ENCODE data around the gene CAST.

CAST gene

GRCh38 chr5:96781031-96781971 lies 119.1 kb downstream of the CAST start:
- peaks cover 14% of the 10 kb centered on the region; the same call in 1 of the 2 replicates for H3K36me3 ChIP-seq (ENCODE audit: low read length)
- TF ChIP-seq EZH2phosphoT487 (conservative IDR thresholded peaks at IDR 0.05; ENCODE audit: low read length) (no peak), CTCF (IDR thresholded peaks at IDR 0.05; ENCODE audit: insufficient read depth, low read length, poor library complexity, severe bottlenecking) (no peak)
- no peaks in the 10 kb centered on the region for H4K20me1 ChIP-seq (ENCODE audit: low read depth, low read length)
- no peak overlapping the region for H3K27ac ChIP-seq (ENCODE audit: low read depth, low read length)
- H3K9me2 ChIP-seq (replicated peaks; ENCODE audit: insufficient read depth, low read length), result no peaks in the 10 kb centered on the region
- H3K4me3 ChIP-seq (ENCODE audit: insufficient read depth, low read length, poor library complexity, severe bottlenecking), result no peak overlapping the region
- H3K9me3 ChIP-seq (ENCODE audit: insufficient read depth, low read length), result no peaks in the 10 kb centered on the region
- no peak overlapping the region for H3K9ac ChIP-seq (ENCODE audit: low read length)
- H2AFZ ChIP-seq (ENCODE audit: low read depth, low read length, severe bottlenecking), result no peak overlapping the region
- H3K27me3 ChIP-seq (ENCODE audit: low read length), result no peaks in the 10 kb centered on the region
- H3K4me2 ChIP-seq (ENCODE audit: low read depth, low read length, poor library complexity, severe bottlenecking), result no peak overlapping the region
- no peaks in the 10 kb centered on the region for H3F3A ChIP-seq (ENCODE audit: insufficient read depth)
- H3K79me2 ChIP-seq (ENCODE audit: insufficient read depth, low read length), result no peaks in the 10 kb centered on the region

DNA sequence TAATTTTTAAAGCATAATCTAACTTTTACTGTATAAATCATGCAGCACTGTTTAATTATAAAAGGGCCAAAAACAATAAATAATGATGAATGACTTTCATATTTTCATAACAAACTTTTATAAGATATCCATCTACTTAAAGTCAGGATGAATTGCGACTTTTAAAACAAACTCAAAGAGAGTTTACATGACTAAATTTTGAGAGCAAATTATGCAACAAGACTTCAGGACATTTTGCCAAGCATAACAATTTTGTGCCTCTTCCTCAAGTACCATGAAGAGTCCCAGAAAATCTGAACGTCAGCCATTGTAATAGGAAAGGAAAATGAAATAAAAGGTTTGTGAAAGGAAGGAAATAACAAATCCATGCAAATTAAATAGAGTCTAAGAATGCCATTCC lies 121.2 kb downstream of the CAST start:
- TF ChIP-seq CTCF (IDR thresholded peaks at IDR 0.05; ENCODE audit: insufficient read depth, low read length, poor library complexity, severe bottlenecking), result no peak
- TF ChIP-seq EZH2phosphoT487 (conservative IDR thresholded peaks at IDR 0.05; ENCODE audit: low read length), result no peak
- Histone ChIP-seq H3K9me2 (replicated peaks; ENCODE audit: insufficient read depth, low read length) (no peaks in the 10 kb centered on the region), H3K79me2 (ENCODE audit: insufficient read depth, low read length) (no peaks in the 10 kb centered on the region), H3K4me3 (ENCODE audit: insufficient read depth, low read length, poor library complexity, severe bottlenecking) (no peak overlapping the region), H3K9ac (ENCODE audit: low read length) (no peak overlapping the region), H3K27ac (ENCODE audit: low read depth, low read length) (no peak overlapping the region), H4K20me1 (ENCODE audit: low read depth, low read length) (no peaks in the 10 kb centered on the region), H2AFZ (ENCODE audit: low read depth, low read length, severe bottlenecking) (no peak overlapping the region), H3K4me2 (ENCODE audit: low read depth, low read length, poor library complexity, severe bottlenecking) (no peak overlapping the region), H3K36me3 (ENCODE audit: low read length) (peaks cover 20% of the 10 kb centered on the region; the same call in 1 of the 2 replicates), H3K9me3 (ENCODE audit: insufficient read depth, low read length) (no peaks in the 10 kb centered on the region), H3F3A (ENCODE audit: insufficient read depth) (no peaks in the 10 kb centered on the region), H3K27me3 (ENCODE audit: low read length) (no peaks in the 10 kb centered on the region)

- H3K79me2 ChIP-seq (ENCODE audit: insufficient read depth, low read length), result no peaks in the 10 kb centered on the region
- no peak overlapping the region for H3K4me3 ChIP-seq (ENCODE audit: insufficient read depth, low read length, poor library complexity, severe bottlenecking)
- no peak overlapping the region for H3K27ac ChIP-seq (ENCODE audit: low read depth, low read length)
- H3K9me3 ChIP-seq (ENCODE audit: insufficient read depth, low read length), result no peaks in the 10 kb centered on the region
- H2AFZ ChIP-seq (ENCODE audit: low read depth, low read length, severe bottlenecking), result no peak overlapping the region
- H3K4me2 ChIP-seq (ENCODE audit: low read depth, low read length, poor library complexity, severe bottlenecking), result no peak overlapping the region
- no peak for TF ChIP-seq CTCF (IDR thresholded peaks at IDR 0.05; ENCODE audit: insufficient read depth, low read length, poor library complexity, severe bottlenecking)
- no peak for TF ChIP-seq EZH2phosphoT487 (conservative IDR thresholded peaks at IDR 0.05; ENCODE audit: low read length)
- no peak overlapping the region for H3K9ac ChIP-seq (ENCODE audit: low read length)
- H3K36me3 ChIP-seq (ENCODE audit: low read length), result peaks cover 19% of the 10 kb centered on the region; the same call in 1 of the 2 replicates
- no peaks in the 10 kb centered on the region for H3K27me3 ChIP-seq (ENCODE audit: low read length)
- H3K9me2 ChIP-seq (replicated peaks; ENCODE audit: insufficient read depth, low read length), result no peaks in the 10 kb centered on the region
- no peaks in the 10 kb centered on the region for H3F3A ChIP-seq (ENCODE audit: insufficient read depth)
- no peaks in the 10 kb centered on the region for H4K20me1 ChIP-seq (ENCODE audit: low read depth, low read length)
Measured at GRCh38 chr5:96785326-96786109, 123.3 kb downstream of the CAST start.

Data from SU-DHL-6 (cell line).